HFF-Myc (cell line): ENCODE data around the gene IL12RB2.
A peak's percentile ranks its signal among the peaks of the same experiment; 100 is the strongest.

Source experiments
- DNase-seq: peaks from one replicate; pipeline ENCODE4 v3.0.0-alpha.2; 2011; ENCODE audit warnings: low read depth; ENCODE audit errors: extremely low read depth
- H3K4me3 ChIP-seq: replicated peaks from 2 replicates; pipeline ENCODE4 v1.5.1; 2011; ENCODE audit warnings: low read depth, mild to moderate bottlenecking, control low read depth, low read length
- CTCF ChIP-seq: IDR thresholded peaks from 2 replicates; pipeline ENCODE4 v1.5.1; 2012; ENCODE audit warnings: mild to moderate bottlenecking, low read depth, low read length, control low read depth; ENCODE audit errors: missing control alignments

IL12RB2 gene

GRCh38 chr1:67432745-67433144 is 125.1 kb downstream of the IL12RB2 start:
- no peak for DNase-seq
- no peak for TF ChIP-seq CTCF
- no peak overlapping the region for H3K4me3 ChIP-seq

GRCh38 chr1:67433837-67434236 is 126.2 kb downstream of the IL12RB2 start:
- DNase-seq, result no peak
- no peak for TF ChIP-seq CTCF
- H3K4me3 ChIP-seq, result no peak overlapping the region

- DNase-seq, result peak; percentile 44
- TF ChIP-seq CTCF, result no peak
- H3K4me3 ChIP-seq, result no peak overlapping the region
These were observed 126.8 kb downstream of the IL12RB2 start for GRCh38 chr1:67434491-67434890.

GRCh38 chr1:67436511-67437055 is 128.9 kb downstream of the IL12RB2 start:
- H3K4me3 ChIP-seq, result no peak overlapping the region
- TF ChIP-seq CTCF, result no peak
- no peak for DNase-seq

- no peak for TF ChIP-seq CTCF
- DNase-seq, result no peak
- no peak overlapping the region for H3K4me3 ChIP-seq
These were observed 130.3 kb downstream of the IL12RB2 start for GRCh38 chr1:67437961-67438360.

GRCh38 chr1:67439277-67440029 is 131.8 kb downstream of the IL12RB2 start:
- TF ChIP-seq CTCF, result no peak
- DNase-seq, result no peak
- H3K4me3 ChIP-seq, result no peak overlapping the region

- DNase-seq, result no peak
- no peak for TF ChIP-seq CTCF
- no peak overlapping the region for H3K4me3 ChIP-seq
These were observed 132.7 kb downstream of the IL12RB2 start for GRCh38 chr1:67440339-67440738.
